DOHH2 (cell line): ENCODE results near the gene NAALADL2.
"Not testable (repeated sequence)": the region's sequence is repeated elsewhere in the genome, so short reads cannot be mapped to it uniquely, and the experiment has no call there.

Experiments
- H3F3A ChIP-seq: fragments of 200-600 bp; sonication (generic), shearing (Covaris generic); 2 replicates; pipeline ENCODE4 v1.6.0; 2016; ENCODE audit warnings: antibody characterized with exemption, mild to moderate bottlenecking; ENCODE audit not compliant: control insufficient read depth, insufficient read depth
- H3K27ac ChIP-seq: fragments of 200-600 bp; sonication (generic); 2 replicates; pipeline ENCODE4 v1.5.1; 2014; ENCODE audit warnings: low read depth, mild to moderate bottlenecking, low read length, moderate library complexity
- H3K27me3 ChIP-seq: fragments of 200-600 bp; sonication (generic); 2 replicates; pipeline ENCODE4 v1.6.1; 2014; ENCODE audit warnings: mild to moderate bottlenecking, low read length, mixed read lengths; ENCODE audit not compliant: control insufficient read depth
- H3K36me3 ChIP-seq: fragments of 200-600 bp; sonication (generic); 2 replicates; pipeline ENCODE4 v1.6.1; 2014; ENCODE audit warnings: mild to moderate bottlenecking, low read length, moderate library complexity, mixed read lengths; ENCODE audit not compliant: control insufficient read depth
- H3K4me1 ChIP-seq: fragments of 200-600 bp; sonication (generic); 2 replicates; pipeline ENCODE4 v1.6.1; 2014; ENCODE audit warnings: mild to moderate bottlenecking, low read length, mixed read lengths; ENCODE audit not compliant: control insufficient read depth
- H3K4me2 ChIP-seq: fragments of 200-600 bp; sonication (generic); 2 replicates; pipeline ENCODE4 v1.6.0; 2014; ENCODE audit warnings: mild to moderate bottlenecking, low read length, moderate library complexity
- H3K4me3 ChIP-seq: fragments of 200-600 bp; sonication (generic); 2 replicates; pipeline ENCODE4 v1.5.1; 2014; ENCODE audit warnings: mild to moderate bottlenecking, low read length, mixed read lengths
- H3K79me2 ChIP-seq: fragments of 200-600 bp; sonication (generic); 2 replicates; pipeline ENCODE4 v1.6.1; 2014; ENCODE audit warnings: mild to moderate bottlenecking, low read length, mixed read lengths; ENCODE audit not compliant: control insufficient read depth
- H3K9me2 ChIP-seq: fragments of 200-600 bp; sonication (generic); replicated peaks from 2 replicates; pipeline ENCODE4 v1.6.1; 2014; ENCODE audit warnings: mild to moderate bottlenecking, low read length, mixed read lengths; ENCODE audit not compliant: control insufficient read depth
- H3K9me3 ChIP-seq: fragments of 200-600 bp; sonication (generic); 2 replicates; pipeline ENCODE4 v1.6.1; 2014; ENCODE audit warnings: antibody characterized with exemption, low read length, mixed read lengths; ENCODE audit not compliant: control insufficient read depth, insufficient read depth
- H4K20me1 ChIP-seq: fragments of 200-600 bp; sonication (generic); 2 replicates; pipeline ENCODE4 v1.6.0; 2014; ENCODE audit warnings: low read depth, mild to moderate bottlenecking, antibody characterized with exemption, low read length, moderate library complexity; ENCODE audit not compliant: control insufficient read depth, insufficient read depth
- CTCF ChIP-seq: fragments of 200-600 bp; sonication (generic); IDR thresholded peaks from one replicate; pipeline ENCODE4 v1.5.1; 2014; ENCODE audit warnings: antibody characterized with exemption, mild to moderate bottlenecking, low read depth, low read length; ENCODE audit not compliant: poor library complexity, severe bottlenecking
- EZH2phosphoT487 ChIP-seq: fragments of 200-600 bp; sonication (generic); IDR thresholded peaks from 2 replicates; pipeline ENCODE4 v1.6.1; 2017; ENCODE audit warnings: borderline replicate concordance, mild to moderate bottlenecking, antibody characterized with exemption, low read length, moderate library complexity, mixed read lengths

The NAALADL2 gene

GRCh38 chr3:175082631-175083030 lies 223.5 kb downstream of the NAALADL2 start:
- Histone ChIP-seq H3K36me3 (no peaks in the 10 kb centered on the region), H3K79me2 (no peaks in the 10 kb centered on the region), H3K4me3 (no peak overlapping the region), H3K4me2 (no peak overlapping the region), H3K4me1 (no peaks in the 10 kb centered on the region), H3K27me3 (no peaks in the 10 kb centered on the region), H3K9me3 (no peaks in the 10 kb centered on the region), H3K27ac (no peak overlapping the region), H4K20me1 (no peaks in the 10 kb centered on the region), H3K9me2 (no peaks in the 10 kb centered on the region), H3F3A (no peaks in the 10 kb centered on the region)
- no peak for TF ChIP-seq CTCF
- no peak for TF ChIP-seq EZH2phosphoT487

- not testable (repeated sequence) for H3K9me2 ChIP-seq, H3K4me2 ChIP-seq, H3K27me3 ChIP-seq, H3K27ac ChIP-seq, H3K79me2 ChIP-seq, H4K20me1 ChIP-seq, H3K36me3 ChIP-seq, H3K9me3 ChIP-seq, H3F3A ChIP-seq, H3K4me3 ChIP-seq, H3K4me1 ChIP-seq
Measured at GRCh38 chr3:175087128-175087527, 228.0 kb downstream of the NAALADL2 start.

- Histone ChIP-seq H3K36me3 (no peaks in the 10 kb centered on the region), H4K20me1 (no peaks in the 10 kb centered on the region), H3K4me3 (no peak overlapping the region), H3F3A (no peaks in the 10 kb centered on the region), H3K4me1 (no peaks in the 10 kb centered on the region), H3K9me2 (no peaks in the 10 kb centered on the region), H3K27ac (no peak overlapping the region), H3K79me2 (no peaks in the 10 kb centered on the region), H3K4me2 (no peak overlapping the region), H3K9me3 (no peaks in the 10 kb centered on the region), H3K27me3 (no peaks in the 10 kb centered on the region)
- TF ChIP-seq EZH2phosphoT487 (no peak), CTCF (no peak)
Measured at GRCh38 chr3:175088766-175089380, 229.7 kb downstream of the NAALADL2 start.

- H4K20me1 ChIP-seq: no peaks in the 10 kb centered on the region
- no peaks in the 10 kb centered on the region for H3F3A ChIP-seq
- H3K79me2 ChIP-seq: no peaks in the 10 kb centered on the region
- no peak overlapping the region for H3K27ac ChIP-seq
- TF ChIP-seq CTCF (no peak), EZH2phosphoT487 (no peak)
- H3K9me3 ChIP-seq: no peaks in the 10 kb centered on the region
- no peaks in the 10 kb centered on the region for H3K9me2 ChIP-seq
- no peaks in the 10 kb centered on the region for H3K4me1 ChIP-seq
- no peaks in the 10 kb centered on the region for H3K27me3 ChIP-seq
- no peaks in the 10 kb centered on the region for H3K36me3 ChIP-seq
- no peak overlapping the region for H3K4me3 ChIP-seq
- H3K4me2 ChIP-seq: no peak overlapping the region
Measured at GRCh38 chr3:175091426-175092114, 232.4 kb downstream of the NAALADL2 start.
